ENCODE results near the gene SCTR.

The SCTR gene

DNA sequence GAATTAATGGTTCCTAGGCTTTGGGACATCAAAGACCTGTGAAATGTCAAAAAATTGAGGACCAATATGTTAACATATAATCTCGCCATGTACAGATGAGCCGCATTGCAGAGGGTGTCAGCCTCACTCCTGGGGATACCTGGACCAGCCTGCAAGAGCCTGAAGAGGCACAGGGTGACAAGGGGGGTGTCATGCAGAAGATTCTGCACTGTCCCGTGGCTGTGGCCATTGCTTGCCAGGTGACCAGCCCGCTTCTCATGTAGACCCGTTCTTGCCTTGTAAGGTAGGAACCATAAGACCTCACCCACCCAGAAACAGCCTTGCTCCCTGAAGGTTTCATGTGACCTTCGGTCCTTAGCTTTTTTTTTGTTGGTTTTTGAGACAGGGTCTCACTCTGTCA, 55.2 kb downstream of the SCTR start:
- no peaks in the 10 kb centered on the region for H3K36me3 ChIP-seq (replicated peaks; ENCODE audit: insufficient read depth, low read length)

DNA sequence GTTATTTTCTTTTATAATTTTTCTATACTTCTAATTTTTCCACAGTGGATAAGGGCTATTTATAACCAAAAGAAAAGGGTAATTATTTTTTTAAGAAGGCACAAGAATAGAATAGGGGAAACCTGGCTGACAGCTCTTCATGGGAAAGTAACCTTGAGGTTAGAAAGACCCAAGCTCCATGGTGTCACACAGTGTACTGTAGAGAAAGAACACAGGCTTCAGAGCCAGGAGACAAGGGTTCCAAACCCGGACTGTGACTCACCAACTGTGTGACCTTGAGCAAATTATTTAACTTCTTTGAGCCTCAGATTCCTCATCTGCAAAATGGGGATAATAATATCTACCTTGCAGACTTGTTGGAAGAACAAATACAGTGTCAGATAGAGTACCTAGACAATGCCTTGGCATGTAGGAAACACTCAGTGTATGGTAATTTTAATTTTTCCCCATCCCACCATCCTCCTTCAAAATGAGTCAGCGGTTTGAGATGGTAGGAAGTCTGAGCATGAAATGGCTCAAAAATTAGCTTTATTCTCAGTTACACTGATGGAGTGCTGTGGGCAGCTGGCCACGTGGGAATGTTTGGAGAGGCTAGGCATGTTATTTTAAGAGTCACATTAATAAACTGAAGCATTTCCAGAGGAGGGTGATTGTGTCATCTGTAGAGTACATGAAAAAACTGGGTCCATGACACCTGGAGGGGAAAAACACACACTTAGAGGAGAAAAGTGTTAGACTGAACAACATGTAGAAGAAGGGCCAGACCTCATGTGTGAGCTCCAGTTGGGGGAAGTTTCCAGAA, 55.9 kb downstream of the SCTR start:
- Histone ChIP-seq H3K27ac (ENCODE audit: low read length) (no peak overlapping the region), H3K9ac (ENCODE audit: low read length) (no peak overlapping the region), H3K4me1 (ENCODE audit: low read length) (no peaks in the 10 kb centered on the region), H3K9me2 (replicated peaks; ENCODE audit: insufficient read depth, low read length) (no peaks in the 10 kb centered on the region), H3K79me2 (ENCODE audit: low read length) (no peaks in the 10 kb centered on the region), H3K9me3 (replicated peaks; ENCODE audit: insufficient read depth, low read length) (no peaks in the 10 kb centered on the region), H3K27me3 (replicated peaks; ENCODE audit: insufficient read depth, low read length) (no peaks in the 10 kb centered on the region), H3K4me2 (ENCODE audit: low read depth, low read length) (no peak overlapping the region), H4K20me1 (ENCODE audit: insufficient read depth, low read length) (no peaks in the 10 kb centered on the region), H2AFZ (ENCODE audit: low read length) (no peak overlapping the region), H3K4me3 (ENCODE audit: low read length) (no peak overlapping the region), H3F3A (ENCODE audit: insufficient read depth, low read length) (no peaks in the 10 kb centered on the region), H3K36me3 (replicated peaks; ENCODE audit: insufficient read depth, low read length) (no peaks in the 10 kb centered on the region)
- DNase-seq: no peak
- TF ChIP-seq EZH2phosphoT487 (IDR thresholded peaks at IDR 0.05; ENCODE audit: low read length): no peak
- TF ChIP-seq, protein P1, sequence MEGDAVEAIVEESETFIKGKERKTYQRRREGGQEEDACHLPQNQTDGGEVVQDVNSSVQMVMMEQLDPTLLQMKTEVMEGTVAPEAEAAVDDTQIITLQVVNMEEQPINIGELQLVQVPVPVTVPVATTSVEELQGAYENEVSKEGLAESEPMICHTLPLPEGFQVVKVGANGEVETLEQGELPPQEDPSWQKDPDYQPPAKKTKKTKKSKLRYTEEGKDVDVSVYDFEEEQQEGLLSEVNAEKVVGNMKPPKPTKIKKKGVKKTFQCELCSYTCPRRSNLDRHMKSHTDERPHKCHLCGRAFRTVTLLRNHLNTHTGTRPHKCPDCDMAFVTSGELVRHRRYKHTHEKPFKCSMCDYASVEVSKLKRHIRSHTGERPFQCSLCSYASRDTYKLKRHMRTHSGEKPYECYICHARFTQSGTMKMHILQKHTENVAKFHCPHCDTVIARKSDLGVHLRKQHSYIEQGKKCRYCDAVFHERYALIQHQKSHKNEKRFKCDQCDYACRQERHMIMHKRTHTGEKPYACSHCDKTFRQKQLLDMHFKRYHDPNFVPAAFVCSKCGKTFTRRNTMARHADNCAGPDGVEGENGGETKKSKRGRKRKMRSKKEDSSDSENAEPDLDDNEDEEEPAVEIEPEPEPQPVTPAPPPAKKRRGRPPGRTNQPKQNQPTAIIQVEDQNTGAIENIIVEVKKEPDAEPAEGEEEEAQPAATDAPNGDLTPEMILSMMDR (IDR thresholded peaks at IDR 0.05; ENCODE audit: low read length): no peak
- TF ChIP-seq EZH2 (optimal IDR thresholded peaks at IDR 0.05; ENCODE audit: low read depth, low read length): no peak

More for the DNA sequence above, 55.2 kb downstream of the SCTR start:
- Histone ChIP-seq H3K27me3 (replicated peaks; ENCODE audit: insufficient read depth, low read length) (no peaks in the 10 kb centered on the region), H4K20me1 (ENCODE audit: insufficient read depth, low read length) (no peaks in the 10 kb centered on the region), H3K9ac (ENCODE audit: low read length) (no peak overlapping the region), H3F3A (ENCODE audit: insufficient read depth, low read length) (no peaks in the 10 kb centered on the region), H3K4me2 (ENCODE audit: low read depth, low read length) (no peak overlapping the region), H3K79me2 (ENCODE audit: low read length) (no peaks in the 10 kb centered on the region), H2AFZ (ENCODE audit: low read length) (no peak overlapping the region), H3K9me2 (replicated peaks; ENCODE audit: insufficient read depth, low read length) (no peaks in the 10 kb centered on the region), H3K9me3 (replicated peaks; ENCODE audit: insufficient read depth, low read length) (no peaks in the 10 kb centered on the region), H3K4me1 (ENCODE audit: low read length) (no peaks in the 10 kb centered on the region), H3K27ac (ENCODE audit: low read length) (no peak overlapping the region), H3K4me3 (ENCODE audit: low read length) (no peak overlapping the region)
- DNase-seq: no peak
- TF ChIP-seq, protein P1 (IDR thresholded peaks at IDR 0.05; ENCODE audit: low read length): no peak
- TF ChIP-seq EZH2 (optimal IDR thresholded peaks at IDR 0.05; ENCODE audit: low read depth, low read length) (no peak), EZH2phosphoT487 (IDR thresholded peaks at IDR 0.05; ENCODE audit: low read length) (no peak)

DNA sequence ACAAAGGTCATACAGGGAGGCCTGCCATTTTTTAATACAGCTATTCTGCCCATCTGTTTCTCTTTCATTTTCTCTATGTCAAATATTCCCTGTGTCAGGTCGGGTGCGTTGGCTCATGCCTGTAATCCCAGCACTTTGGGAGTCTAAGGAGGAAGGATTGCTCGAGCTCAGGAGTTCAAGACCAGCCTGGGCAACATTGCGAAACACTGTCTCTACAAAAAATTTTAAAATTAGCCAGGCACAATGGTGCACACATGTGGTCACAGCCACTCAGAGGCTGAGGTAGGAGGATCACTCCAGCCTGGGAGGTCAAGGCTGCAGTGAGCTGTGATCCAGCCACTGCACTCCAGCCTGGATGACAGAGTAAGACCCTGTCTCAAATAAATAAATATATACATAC, 57.9 kb downstream of the SCTR start:
- no peaks in the 10 kb centered on the region for H4K20me1 ChIP-seq (ENCODE audit: insufficient read depth, low read length)
- no peak overlapping the region for H3K9ac ChIP-seq (ENCODE audit: low read length)
- no peaks in the 10 kb centered on the region for H3F3A ChIP-seq (ENCODE audit: insufficient read depth, low read length)
- no peaks in the 10 kb centered on the region for H3K27me3 ChIP-seq (replicated peaks; ENCODE audit: insufficient read depth, low read length)
- no peaks in the 10 kb centered on the region for H3K9me3 ChIP-seq (replicated peaks; ENCODE audit: insufficient read depth, low read length)
- H3K36me3 ChIP-seq (replicated peaks; ENCODE audit: insufficient read depth, low read length): no peaks in the 10 kb centered on the region
- no peak overlapping the region for H2AFZ ChIP-seq (ENCODE audit: low read length)
- no peak overlapping the region for H3K4me3 ChIP-seq (ENCODE audit: low read length)
- TF ChIP-seq EZH2 (optimal IDR thresholded peaks at IDR 0.05; ENCODE audit: low read depth, low read length) (no peak), EZH2phosphoT487 (IDR thresholded peaks at IDR 0.05; ENCODE audit: low read length) (no peak)
- TF ChIP-seq, protein P1 (IDR thresholded peaks at IDR 0.05; ENCODE audit: low read length): no peak
- H3K9me2 ChIP-seq (replicated peaks; ENCODE audit: insufficient read depth, low read length): no peaks in the 10 kb centered on the region
- no peak overlapping the region for H3K27ac ChIP-seq (ENCODE audit: low read length)
- no peak for DNase-seq
- no peaks in the 10 kb centered on the region for H3K4me1 ChIP-seq (ENCODE audit: low read length)
- no peaks in the 10 kb centered on the region for H3K79me2 ChIP-seq (ENCODE audit: low read length)
- no peak overlapping the region for H3K4me2 ChIP-seq (ENCODE audit: low read depth, low read length)
